NCI-H2107 (cell line): ENCODE measurements around the gene EXOC4.
"Not testable (repeated sequence)": the region's sequence is repeated elsewhere in the genome, so short reads cannot be mapped to it uniquely, and the experiment has no call there.

Experiments
- DNase-seq: peaks from one replicate; lab custom pipeline; 2025; lab: John Stamatoyannopoulos, UW

Gene EXOC4

DNA sequence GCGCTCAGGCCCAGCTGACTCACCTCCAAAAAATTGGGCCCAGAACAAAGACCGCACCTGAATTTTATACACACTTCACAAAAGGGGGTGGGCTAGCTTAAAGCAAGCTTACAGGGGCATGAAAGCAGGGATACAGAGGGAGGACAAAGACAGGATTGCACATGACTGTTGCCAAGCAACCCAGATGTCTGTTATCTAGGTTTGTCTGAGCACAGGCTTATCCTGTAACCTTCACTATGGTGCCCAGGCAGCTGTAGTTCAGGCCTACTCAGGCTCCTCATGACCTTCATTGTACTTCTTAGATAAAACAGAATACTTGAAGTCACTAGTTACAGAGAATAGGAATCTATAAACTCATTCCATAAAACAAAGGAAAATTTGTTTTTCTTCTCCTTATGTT is 824.7 kb downstream of the EXOC4 start:
- DNase-seq, result not testable (repeated sequence)

DNA sequence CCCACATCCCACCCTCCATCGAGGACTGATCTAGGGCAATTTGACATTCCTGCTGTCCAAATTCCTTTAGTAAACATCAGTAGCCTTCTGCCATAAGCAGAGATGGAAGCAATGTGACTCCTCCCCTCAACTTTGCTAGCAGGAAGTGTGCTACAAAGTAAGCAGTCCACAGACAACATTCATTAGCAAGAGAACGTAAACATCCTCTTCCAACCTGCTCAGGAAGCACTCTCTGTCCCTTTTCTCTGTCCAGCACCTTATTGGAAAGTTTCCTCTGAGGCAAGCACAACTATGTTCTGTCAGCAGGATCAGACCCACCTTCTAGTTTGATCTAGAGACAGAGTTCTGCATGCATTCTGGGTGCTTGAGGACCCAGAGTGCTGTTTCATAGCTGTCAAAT is 826.1 kb downstream of the EXOC4 start:
- DNase-seq, result no peak

DNA sequence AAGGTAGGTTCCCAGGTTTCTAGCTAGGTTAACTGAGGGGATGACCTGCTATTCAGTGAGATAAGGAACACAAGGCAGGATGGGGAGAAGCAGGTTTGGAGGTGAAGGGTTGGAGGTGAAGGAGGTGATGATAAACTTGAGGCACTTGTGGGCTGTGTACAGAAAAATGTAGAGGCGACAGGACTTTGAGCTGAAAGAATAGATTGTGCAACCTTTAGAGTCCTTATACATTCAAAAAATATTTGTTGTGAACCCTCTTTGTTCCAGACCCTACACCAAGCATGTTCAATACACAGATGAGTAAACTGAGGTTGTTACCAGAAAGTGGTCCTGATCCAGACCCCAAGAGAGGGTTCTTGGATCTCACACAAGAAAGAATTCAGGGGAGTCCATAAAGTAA is 828.8 kb downstream of the EXOC4 start:
- no peak for DNase-seq

DNA sequence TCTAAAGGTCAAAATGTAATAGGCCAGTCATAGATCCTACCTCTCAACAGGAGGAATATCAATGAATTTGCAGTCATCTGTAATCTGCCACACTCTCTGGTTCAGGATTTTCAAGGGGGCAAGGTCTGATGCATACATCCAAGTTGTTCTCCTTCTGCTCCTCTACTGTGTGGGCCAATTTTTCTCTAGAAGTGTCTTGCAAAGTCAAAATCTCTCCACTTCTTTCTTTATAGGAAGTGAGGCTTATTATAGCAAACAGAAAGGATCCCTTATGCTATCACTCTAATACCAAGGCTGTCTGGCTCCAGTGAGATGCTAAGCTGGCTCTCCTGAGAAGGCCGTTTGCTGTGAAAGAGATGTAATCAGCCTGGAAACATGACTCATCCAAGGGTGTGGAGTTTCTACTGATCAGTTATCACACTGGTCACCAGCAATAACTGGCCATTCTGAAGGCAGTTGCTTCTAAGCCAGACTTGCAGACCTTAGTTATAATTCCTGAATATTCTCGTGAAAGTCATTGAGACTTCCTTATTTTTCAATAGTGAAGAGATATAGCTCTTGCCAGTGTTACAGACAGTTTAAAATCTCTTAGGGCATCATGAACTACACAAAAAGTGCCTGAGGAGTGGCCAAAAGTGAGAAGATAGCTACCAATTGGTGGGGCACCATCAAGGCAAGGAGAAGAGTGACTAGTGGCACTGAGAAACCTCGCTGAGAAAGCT is 831.0 kb downstream of the EXOC4 start:
- DNase-seq, result no peak

DNA sequence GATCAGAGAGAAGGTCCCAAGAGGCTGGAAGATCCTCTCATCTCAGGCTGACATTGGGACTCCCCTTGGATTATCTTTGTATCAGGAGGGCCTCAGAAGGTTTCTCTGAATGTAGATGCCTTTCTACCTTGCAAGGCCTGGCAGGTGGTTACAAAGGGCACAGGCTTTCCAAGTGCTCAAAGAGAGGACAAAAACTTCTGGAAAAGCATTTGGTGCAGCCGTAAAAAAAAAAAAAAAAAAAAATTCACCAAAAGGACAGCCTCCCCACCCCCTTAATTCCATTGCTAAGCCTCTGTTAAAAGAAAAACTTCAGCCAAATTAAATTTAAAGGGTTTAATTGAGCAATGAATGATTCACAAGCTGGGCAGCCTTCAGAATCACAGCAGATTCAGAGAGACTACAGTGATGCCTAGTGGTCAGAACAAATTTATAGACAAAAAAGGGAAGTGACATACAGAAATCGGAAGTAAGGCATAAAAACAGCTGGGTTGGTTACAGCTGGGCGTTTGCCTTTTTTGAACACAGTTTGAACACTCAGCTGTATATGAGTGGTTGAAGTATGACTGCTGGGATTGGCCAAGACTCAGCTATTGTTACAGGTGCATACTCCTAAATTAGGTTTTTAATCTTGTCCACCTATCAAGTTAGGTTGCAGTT is 831.7 kb downstream of the EXOC4 start:
- DNase-seq, result no peak

DNA sequence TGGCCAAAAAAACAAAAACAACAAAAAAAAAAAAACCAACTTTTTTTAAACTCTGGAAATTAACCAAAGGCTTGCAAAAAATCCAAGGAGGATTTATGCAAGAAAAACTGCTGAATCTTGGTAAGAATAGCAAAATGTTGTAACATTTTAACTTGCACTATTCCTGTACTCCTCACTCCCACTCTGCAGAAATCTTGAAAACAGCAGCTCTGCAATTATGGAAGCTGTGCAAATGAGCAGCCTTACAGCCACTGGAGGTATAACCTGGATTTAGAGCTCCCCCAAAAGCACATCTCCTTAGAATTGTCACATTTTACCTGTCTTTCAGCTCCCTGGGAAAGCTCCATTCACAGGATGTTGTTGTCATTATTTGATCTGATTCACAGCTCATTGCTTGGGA is 832.4 kb downstream of the EXOC4 start:
- DNase-seq, result no peak

DNA sequence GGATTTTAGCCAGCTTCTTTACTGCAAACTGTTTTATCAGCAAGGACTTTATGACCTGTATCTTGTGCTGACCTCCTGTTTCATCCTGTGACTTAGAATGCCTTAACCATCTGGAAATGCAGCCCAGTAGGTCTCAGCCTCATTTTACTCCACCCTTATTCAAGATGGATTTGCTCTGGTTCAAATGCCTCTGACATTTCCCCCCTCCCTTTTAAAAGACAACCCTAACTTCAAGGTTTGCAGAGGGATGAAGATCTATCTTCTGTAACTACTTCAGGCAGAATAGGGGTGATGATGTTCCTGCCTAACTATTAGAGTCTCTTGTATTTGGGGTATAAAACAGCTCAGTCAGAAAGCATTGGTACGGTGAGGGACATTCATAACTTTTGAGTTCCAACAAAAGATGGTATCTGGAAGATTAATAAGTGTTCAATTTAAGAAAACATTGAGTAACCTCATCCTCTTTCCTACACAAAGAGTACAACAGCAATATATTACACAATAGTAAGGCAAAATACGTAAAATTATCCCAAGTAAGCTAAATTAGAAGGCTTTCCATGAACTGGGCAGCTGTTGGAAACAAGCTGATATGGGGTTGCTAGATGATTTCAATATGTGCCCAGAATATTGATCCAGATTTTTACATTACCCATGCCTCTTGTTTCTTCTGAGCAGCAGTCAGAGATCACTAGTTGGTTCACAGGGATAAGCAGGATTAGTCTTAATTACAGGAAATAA is 834.3 kb downstream of the EXOC4 start:
- no peak for DNase-seq

DNA sequence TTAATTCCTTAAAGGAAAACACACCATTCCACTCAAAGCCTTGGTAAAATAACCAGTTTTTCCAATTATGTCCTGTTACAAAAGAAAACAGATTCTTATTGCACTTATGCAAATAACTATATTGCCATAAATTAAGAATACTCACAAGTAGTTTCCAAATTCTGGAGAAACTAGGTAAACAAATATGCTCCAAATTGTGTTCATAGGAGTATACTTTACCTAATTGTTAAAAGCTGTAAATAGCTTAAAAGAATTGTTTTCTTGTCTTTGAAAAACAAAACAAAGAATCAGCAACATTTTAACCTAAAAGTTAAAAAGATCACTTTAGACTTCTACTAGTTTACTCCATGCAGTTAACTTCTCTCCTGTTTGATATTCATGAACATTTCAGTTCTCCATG is 835.3 kb downstream of the EXOC4 start:
- no peak for DNase-seq

DNA sequence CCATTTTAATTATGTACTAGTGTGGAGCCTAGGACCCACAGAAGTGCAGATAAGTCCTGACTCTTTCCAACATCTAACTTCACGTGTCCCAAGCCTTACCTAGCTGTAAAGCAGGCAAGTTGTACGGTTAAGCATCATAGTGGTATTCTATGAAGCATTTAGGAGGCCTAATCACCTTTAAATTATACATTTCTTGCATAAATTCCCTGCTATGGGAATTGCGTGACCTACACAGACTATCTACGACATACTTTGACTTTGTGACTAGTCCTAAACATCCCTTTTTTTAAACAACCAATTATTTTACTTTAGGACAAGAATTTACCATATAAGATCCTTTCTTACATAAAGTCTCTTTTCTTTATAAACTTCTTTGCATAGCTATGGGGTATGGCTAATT is 836.6 kb downstream of the EXOC4 start:
- DNase-seq, result no peak

DNA sequence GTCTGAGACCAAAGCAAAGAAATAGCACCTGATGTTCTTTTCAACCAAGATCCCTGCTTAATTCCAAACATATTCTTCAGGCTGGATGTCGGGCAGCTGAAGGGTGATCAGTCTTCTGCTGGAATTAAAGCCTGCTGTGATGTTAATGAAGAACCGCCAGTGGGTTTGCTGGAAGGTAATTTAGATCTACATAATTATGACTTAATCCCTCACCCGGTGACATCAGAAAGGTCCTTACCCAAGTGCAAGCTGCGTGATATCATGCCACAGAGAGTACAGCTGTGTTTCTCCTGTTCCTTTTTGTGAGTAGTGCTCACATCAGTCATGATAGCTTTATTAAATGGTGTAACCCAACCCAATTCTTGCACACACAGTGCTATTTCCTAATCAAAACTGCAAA is 845.2 kb downstream of the EXOC4 start:
- no peak for DNase-seq

DNA sequence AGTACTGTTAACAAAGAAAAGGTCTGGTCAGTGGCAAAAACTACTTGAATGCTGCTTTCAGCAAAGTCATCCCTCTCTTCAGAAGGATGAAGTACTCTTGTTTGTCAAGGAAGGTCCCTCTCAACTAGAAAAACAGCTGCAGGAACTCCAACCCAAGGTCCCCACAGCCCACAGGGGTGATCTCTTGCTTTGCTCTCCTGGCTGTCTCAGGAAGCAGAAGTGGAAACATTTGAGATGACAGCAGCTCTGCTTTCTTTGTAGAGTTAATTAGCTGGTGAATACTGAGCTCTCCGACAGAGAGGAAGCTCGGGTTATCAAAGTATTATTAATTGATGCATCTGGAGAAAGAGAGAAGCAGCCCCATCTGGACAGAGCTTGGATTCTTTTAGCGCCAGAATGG is 848.8 kb downstream of the EXOC4 start:
- no peak for DNase-seq

DNA sequence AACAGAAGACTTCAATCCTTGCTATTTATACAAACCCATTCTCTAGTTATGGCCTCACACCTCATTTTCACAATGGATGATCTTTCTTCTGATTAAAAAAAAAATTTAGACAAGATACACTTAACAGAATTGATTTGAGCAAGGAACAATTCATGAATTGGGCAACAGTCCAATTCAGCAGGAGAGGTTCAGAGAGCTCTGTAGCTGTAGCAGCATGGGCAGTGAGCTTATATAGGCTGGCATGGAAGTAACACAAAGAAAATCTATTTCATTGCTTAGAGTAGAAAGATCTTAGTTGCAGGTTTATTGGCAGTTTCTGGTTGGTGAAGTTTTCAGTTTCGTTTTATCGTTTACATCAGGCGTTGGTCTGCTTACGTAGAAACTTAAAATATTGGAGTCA is 851.3 kb downstream of the EXOC4 start:
- DNase-seq, result no peak

DNA sequence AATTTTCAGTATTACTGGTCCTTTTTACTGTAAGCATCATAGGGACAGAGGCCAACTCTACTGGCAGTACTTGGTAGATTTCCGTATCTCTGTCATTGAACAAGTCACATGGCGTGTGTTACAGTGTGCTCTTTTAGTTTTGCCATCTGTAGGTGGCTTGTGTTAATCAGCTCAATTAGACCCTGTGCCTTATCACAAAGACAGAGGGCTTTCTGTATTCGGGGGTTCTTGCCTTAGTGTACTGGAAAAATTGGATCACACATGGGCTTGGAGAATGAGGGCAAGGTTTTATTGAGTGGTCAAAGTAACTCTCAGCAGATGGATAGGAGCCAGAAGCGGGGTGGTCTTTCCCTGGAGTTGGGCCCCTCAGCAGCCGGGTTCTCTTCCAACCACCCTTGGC is 853.0 kb downstream of the EXOC4 start:
- no peak for DNase-seq

DNA sequence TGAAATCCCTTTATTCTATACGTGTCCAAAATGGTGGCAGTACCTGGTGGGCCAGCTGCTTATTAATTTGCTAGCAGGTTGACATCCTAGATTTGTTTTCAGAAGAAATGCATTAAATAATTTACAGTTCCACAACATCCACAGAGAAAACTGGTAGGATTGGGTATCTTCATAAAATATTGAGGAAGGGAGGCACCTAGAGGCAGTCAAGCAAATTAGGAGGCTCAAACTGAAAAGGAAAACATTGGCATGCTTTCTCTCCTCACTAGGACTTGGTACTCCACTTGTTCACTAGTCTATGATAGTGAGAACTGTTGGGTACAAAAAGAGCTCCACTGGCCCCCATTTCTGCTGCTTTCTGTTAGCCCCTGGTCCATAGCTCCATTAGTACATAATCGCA is 855.9 kb downstream of the EXOC4 start:
- no peak for DNase-seq

DNA sequence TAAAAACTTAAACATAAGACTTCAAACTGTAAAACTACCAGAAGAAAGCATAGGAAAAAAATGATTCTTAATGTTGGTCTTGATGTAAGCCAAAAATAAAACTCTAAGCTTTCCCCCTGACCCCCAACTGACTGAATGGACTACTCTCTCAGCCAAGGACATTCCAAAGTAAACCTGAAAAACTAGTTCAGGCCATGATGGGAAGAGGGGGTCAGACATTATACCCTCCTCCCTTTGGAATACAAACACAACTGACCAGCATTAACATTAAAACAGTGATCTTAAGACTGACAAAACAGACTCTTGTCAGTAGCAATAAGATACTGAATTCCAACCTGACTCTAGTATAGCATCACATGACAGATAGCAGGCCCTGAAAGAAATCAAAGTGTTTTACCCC is 860.8 kb downstream of the EXOC4 start:
- DNase-seq, result no peak

DNA sequence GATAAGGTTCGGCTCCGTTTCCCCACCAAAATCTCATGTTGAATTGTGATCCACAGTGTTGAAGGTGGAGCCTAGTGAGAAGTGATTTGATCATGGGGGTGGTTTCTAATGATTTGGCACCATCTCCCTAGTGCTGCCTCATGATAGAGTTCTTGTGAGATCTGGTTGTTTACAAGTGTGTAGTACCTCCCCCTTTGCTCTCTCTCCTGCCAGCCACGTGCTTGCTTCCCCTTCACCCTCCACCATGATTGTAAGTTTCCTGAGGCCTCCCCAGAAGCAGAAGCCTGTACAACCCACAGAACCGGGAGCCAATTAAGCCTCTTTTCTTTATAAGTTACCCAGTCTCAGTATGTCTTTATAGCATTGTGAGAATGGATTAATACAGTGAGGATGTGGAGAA is 862.1 kb downstream of the EXOC4 start:
- DNase-seq, result no peak
